ENCODE results near the gene LRP2BP.

- TF ChIP-seq REST (IDR thresholded peaks at IDR 0.05; ENCODE audit: insufficient read depth in 1 of 2, low read depth in 2 of 2, low read length in 2 of 2) (no peak), TAF1 (IDR thresholded peaks at IDR 0.05; ENCODE audit: borderline replicate concordance, insufficient read depth, low read length) (no peak), POLR2AphosphoS5 (IDR thresholded peaks at IDR 0.05; ENCODE audit: low read depth, low read length) (no peak), SIN3A (IDR thresholded peaks at IDR 0.05; ENCODE audit: borderline replicate concordance, insufficient read depth, low read length) (no peak), FOXP2 (optimal IDR thresholded peaks at IDR 0.05; ENCODE audit: borderline replicate concordance, extremely low read depth, extremely low read length, insufficient read depth) (no peak)
Observed at GRCh38 chr4:185379326-185380295, 16.1 kb downstream of the LRP2BP start.
